PFSK-1 (cell line): ENCODE measurements around the gene SLC39A11.

Experiments used
- POLR2AphosphoS5 ChIP-seq: IDR thresholded peaks from 2 replicates; pipeline ENCODE4 v1.6.1; 2012; ENCODE audit warnings: low read depth, mild to moderate bottlenecking, control low read depth, low read length, moderate library complexity
- SIN3A ChIP-seq: IDR thresholded peaks from 2 replicates; pipeline ENCODE4 v1.6.1; 2012; ENCODE audit warnings: mild to moderate bottlenecking, low read length, moderate library complexity, borderline replicate concordance; ENCODE audit not compliant: insufficient read depth
- TF ChIP-seq, protein P1 (sequence below), 2 experiments: IDR thresholded peaks; 2 replicates each; pipeline versions ENCODE4 v1.6.1 to v1.8.0; 2011 to 2012; ENCODE audit warnings: low read depth in 2 of 2, low read length in 2 of 2, control low read depth in 1 of 2, inconsistent platforms in 1 of 2, mild to moderate bottlenecking in 1 of 2, moderate library complexity in 1 of 2; ENCODE audit not compliant: insufficient read depth in 1 of 2

DNA sequence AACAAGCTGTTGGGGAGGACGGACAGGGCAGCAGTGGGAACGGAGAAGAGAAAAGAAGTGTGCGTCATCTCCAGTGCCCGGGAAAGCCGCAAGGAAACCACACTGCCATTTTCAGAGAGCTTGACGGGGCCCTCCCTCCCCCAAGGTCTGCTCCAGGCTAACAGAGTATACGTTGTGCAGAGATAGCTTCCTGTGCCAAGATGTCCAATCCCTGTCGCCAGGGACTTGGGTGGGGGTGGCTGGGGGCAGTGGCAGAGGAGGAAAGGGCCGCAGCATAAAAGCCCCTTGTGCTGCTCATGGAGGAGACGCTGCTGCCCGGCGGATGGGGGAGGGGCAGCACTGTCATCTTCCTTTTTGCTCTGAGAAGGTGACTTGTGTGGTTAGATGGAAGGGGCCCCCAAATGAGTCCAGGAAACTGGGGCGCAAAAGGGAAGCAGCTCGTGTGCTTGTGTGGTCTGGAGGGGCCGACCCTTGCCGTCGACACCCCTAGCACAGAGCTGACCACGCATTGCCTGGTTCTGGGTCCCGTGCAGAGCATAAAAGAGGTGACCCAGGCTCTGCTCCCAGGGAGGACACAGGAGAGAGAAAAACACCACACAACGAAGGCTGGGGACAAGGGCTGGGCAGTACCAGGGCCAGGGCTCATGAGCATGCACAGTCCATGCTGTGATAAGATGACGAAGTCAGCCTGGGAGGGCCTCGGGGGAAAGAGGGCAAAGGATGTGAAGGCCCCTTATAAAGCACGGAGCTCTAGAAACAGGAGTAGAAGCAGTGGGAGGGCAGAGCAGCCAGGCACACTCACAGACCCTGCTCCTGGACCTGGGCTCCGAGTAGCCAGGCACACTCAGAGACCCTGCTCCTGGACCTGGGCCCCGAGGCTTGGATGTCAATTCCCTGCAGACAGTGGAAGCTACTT, 372.7 kb downstream of the SLC39A11 start:
- TF ChIP-seq SIN3A (no peak), POLR2AphosphoS5 (no peak)
- TF ChIP-seq, protein P1, sequence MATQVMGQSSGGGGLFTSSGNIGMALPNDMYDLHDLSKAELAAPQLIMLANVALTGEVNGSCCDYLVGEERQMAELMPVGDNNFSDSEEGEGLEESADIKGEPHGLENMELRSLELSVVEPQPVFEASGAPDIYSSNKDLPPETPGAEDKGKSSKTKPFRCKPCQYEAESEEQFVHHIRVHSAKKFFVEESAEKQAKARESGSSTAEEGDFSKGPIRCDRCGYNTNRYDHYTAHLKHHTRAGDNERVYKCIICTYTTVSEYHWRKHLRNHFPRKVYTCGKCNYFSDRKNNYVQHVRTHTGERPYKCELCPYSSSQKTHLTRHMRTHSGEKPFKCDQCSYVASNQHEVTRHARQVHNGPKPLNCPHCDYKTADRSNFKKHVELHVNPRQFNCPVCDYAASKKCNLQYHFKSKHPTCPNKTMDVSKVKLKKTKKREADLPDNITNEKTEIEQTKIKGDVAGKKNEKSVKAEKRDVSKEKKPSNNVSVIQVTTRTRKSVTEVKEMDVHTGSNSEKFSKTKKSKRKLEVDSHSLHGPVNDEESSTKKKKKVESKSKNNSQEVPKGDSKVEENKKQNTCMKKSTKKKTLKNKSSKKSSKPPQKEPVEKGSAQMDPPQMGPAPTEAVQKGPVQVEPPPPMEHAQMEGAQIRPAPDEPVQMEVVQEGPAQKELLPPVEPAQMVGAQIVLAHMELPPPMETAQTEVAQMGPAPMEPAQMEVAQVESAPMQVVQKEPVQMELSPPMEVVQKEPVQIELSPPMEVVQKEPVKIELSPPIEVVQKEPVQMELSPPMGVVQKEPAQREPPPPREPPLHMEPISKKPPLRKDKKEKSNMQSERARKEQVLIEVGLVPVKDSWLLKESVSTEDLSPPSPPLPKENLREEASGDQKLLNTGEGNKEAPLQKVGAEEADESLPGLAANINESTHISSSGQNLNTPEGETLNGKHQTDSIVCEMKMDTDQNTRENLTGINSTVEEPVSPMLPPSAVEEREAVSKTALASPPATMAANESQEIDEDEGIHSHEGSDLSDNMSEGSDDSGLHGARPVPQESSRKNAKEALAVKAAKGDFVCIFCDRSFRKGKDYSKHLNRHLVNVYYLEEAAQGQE (IDR thresholded peaks at IDR 0.05; ENCODE audit: insufficient read depth in 1 of 2, low read depth in 2 of 2, low read length in 2 of 2): no peak
